Adrenal gland (tissue), 5 donors: ENCODE results near the gene RPRM.

ENCODE experiments used
- POLR2A ChIP-seq, 2 donors: fragments of 450-650 bp; IDR thresholded peaks; one replicate each; pipeline ENCODE4 v1.6.1; 2017; ENCODE audit warnings: antibody characterized with exemption in 2 of 2, mild to moderate bottlenecking in 2 of 2, moderate library complexity in 1 of 2
- TF ChIP-seq, protein P1 (sequence below), 6 experiments: fragments of 450-650 bp in 4 of 6; fragments of 200-600 bp in 2 of 6; sonication (generic) in 1 of 6; IDR thresholded peaks; 1 replicate in 5 of 6; 2 replicates in 1 of 6; pipeline versions ENCODE4 v1.5.1 to v1.8.0; 2016 to 2021; ENCODE audit warnings: antibody characterized with exemption in 6 of 6, mild to moderate bottlenecking in 2 of 6, moderate library complexity in 1 of 6
- donor health status: DM: no; HTN: no; CAD: no.

DNA sequence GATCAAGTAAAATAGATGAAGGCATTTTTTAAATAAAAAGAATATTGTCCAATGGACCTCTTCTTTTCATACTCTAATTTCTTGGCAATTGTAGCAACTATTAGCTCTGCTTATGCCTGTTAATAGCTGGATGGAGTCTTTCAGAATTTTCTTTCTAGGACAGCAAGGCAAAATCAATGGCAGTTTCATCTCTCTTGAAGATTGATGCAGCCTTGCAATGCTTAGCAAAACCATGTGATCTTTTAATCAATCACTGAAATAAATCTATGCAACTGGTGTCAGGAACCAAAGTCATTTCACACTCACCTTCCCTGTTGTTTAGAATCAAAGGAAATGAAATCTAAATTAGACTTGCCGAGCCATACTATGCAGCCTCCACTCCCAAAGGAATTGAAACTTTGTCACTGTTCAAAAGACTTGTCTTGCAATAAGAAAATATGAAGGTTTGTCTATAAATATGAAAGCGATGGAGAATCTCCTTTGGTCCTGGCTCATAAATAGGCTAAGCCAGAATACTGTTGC, 16.2 kb downstream of the RPRM start:
- TF ChIP-seq, protein P1, sequence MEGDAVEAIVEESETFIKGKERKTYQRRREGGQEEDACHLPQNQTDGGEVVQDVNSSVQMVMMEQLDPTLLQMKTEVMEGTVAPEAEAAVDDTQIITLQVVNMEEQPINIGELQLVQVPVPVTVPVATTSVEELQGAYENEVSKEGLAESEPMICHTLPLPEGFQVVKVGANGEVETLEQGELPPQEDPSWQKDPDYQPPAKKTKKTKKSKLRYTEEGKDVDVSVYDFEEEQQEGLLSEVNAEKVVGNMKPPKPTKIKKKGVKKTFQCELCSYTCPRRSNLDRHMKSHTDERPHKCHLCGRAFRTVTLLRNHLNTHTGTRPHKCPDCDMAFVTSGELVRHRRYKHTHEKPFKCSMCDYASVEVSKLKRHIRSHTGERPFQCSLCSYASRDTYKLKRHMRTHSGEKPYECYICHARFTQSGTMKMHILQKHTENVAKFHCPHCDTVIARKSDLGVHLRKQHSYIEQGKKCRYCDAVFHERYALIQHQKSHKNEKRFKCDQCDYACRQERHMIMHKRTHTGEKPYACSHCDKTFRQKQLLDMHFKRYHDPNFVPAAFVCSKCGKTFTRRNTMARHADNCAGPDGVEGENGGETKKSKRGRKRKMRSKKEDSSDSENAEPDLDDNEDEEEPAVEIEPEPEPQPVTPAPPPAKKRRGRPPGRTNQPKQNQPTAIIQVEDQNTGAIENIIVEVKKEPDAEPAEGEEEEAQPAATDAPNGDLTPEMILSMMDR (IDR thresholded peaks at IDR 0.05) = no peak
- TF ChIP-seq POLR2A (IDR thresholded peaks at IDR 0.05) = no peak
